ENCODE measurements around the gene MECR.

Gene MECR

GRCh38 chr1:29230553-29231378, at the start of gene MECR:
MECR (minus strand) TSS chr1:29230934; CDS start chr1:29230906, 28 bp downstream.
- peak; percentile 92 to 98 (median 94) for DNase-seq (ENCODE audit: low read depth in 2 of 3, low spot score in 1 of 3)

GRCh38 chr1:29279951-29280391, 49.2 kb upstream of the MECR start:
- no peak for DNase-seq (ENCODE audit: low read depth in 2 of 3, low spot score in 1 of 3)

DNA sequence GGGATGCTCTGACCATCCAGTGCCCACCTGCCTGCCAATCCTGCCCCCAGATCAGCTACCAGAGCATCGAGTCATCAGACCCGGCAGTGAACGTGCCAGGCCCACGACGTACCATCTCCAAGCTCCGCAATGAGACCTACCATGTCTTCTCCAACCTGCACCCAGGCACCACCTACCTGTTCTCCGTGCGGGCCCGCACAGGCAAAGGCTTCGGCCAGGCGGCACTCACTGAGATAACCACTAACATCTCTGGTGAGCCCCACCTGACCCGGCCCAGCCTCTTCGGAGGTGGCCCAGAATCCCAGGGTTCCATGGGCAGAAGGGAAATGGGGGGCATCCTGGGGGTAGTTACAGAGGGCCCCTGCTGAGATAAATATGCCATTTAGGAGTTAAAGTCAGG, 48.7 kb upstream of the MECR start:
- DNase-seq (ENCODE audit: low read depth in 2 of 3, low spot score in 1 of 3), result no peak

GRCh38 chr1:29278124-29278523, 47.4 kb upstream of the MECR start:
- DNase-seq (ENCODE audit: low read depth in 2 of 3, low spot score in 1 of 3), result no peak

DNA sequence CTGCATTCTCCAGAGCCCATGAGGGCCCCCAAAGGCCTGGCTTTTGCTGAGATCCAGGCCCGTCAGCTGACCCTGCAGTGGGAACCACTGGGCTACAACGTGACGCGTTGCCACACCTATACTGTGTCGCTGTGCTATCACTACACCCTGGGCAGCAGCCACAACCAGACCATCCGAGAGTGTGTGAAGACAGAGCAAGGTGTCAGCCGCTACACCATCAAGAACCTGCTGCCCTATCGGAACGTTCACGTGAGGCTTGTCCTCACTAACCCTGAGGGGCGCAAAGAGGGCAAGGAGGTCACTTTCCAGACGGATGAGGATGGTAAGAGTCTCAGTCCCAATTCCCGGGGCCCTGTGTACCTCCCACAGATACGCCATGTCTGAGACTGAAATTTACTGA, 44.7 kb upstream of the MECR start:
- no peak for DNase-seq (ENCODE audit: low read depth in 2 of 3, low spot score in 1 of 3)

DNA sequence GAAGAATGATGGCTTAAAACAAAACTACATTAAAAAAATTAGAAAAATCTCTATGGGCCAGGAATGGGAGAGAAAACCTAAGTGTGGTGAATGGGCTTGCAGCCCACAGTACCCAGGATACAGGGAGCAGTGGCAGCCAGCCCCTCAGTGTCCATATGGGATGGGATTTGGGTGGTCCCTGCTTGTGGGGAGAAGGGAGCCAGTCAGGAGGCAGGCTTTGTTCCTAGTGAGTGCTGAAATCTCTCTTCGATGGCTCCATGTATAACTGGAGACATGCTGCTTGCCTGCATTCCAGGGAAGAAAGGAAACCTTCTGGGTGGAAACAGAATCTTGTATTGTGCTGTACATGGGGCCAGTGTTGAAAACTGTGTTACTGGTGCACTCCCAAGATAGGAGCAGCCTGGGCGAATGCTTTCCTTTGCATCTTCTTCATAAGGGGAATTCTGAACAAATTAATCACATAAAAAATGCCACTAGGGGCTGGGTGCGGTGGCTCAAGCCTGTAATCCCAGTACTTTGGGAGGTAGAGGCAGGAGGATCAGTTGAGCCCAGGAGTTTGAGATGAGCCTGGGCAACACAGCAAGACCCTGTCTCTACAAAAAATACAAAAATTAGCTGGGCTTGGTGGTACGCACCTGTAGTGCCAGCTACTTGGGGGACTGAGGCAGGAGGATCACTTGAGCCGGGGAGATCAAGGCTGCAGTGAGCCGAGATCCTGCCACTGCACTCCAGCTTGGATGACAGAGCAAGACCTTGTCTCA, 41.6 kb upstream of the MECR start:
- DNase-seq (ENCODE audit: low read depth in 2 of 3, low spot score in 1 of 3), result no peak

GRCh38 chr1:29271724-29272123, 41.0 kb upstream of the MECR start:
- DNase-seq (ENCODE audit: low read depth in 2 of 3, low spot score in 1 of 3), result no peak

DNA sequence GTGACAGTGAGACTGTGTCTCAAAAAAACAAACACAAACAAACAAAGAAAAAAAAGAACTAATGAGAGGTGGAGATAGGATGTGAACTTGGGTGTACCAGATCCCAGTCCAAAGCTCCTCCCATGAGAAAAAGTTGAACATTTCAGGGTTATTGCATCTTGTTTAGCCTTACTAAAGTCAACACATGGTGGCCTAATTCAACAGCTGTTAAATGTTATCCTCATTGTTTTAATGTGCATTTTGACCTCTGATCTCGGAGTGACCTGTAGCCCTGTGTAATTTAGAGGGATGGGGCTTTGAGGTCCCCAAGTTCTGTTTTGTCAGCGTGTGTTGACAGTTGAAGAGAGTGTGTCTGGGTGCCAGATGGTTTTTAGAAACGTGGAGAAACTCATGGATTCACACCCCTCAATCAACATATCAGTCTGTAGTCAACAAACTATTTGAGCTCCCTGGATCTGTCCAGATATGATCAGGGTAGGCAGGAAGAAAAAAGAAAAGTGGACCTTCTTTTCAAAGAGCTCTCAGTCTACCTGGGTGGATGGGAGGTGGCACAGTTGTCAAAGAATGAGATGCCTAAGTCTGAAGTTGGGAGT, 40.3 kb upstream of the MECR start:
- no peak for DNase-seq (ENCODE audit: low read depth in 2 of 3, low spot score in 1 of 3)

- no peak for DNase-seq (ENCODE audit: low read depth in 2 of 3, low spot score in 1 of 3)
Measured at GRCh38 chr1:29269382-29269781, 38.6 kb upstream of the MECR start.

DNA sequence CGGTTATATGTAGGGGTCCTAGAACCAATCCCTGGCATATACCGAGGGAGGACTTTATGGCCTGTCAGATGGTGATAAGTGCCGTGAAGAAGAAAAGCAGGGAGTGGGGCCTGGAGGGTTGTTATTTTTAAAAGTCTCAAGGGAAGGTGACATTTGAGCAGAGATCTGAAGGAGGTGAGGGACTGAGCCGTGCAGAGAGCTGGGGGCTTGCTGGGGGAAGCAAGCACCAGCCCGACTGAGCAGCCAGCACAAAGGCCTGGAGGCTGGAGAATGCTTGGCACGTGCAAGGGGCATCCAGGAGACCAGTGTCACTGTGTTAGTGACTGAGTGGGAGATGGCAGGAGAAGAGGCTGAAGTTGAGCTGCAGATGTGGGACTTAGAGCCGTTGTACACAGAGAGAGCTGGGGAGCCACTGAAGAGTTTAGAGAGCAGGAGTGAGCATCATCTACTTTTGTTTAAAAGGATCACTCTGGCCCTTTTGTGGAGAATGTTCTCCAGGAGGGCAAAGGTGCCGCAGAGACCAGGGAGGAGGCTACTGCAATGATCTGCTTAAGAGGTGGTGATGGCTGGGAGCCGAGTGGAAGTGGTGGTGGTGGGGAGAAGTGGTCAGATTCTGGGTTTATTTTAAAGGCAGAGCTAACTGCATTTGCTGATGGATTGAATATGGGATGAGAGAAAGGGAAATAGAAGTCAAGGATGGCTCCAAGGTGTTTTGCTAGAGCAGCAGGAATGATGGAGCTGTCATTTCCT, 36.8 kb upstream of the MECR start:
- no peak for DNase-seq (ENCODE audit: low read depth in 2 of 3, low spot score in 1 of 3)

DNA sequence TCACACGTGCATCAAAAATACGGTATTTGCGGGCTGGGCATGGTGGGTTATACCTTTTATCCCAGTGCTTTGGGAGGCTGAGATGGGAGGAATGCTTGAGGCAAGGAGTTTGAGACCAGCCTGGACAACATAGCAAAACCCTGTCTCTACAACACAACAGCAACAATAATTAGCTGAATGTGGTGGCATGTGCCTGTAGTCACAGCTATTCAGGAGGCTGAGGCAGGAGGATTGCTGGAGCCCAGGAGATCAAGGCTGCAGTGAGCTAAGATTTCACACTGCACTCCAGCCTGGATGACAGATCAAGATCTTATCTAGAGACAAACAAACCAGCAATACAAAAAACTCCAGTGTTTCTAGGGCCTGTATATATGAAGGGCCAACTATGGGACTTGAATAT, 36.2 kb upstream of the MECR start:
- DNase-seq (ENCODE audit: low read depth in 2 of 3, low spot score in 1 of 3), result no peak

GRCh38 chr1:29264773-29265389, 34.1 kb upstream of the MECR start:
- no peak for DNase-seq (ENCODE audit: low read depth in 2 of 3, low spot score in 1 of 3)

- DNase-seq (ENCODE audit: low read depth in 2 of 3, low spot score in 1 of 3), result no peak
Measured at GRCh38 chr1:29260531-29260930, 29.8 kb upstream of the MECR start.

- DNase-seq (ENCODE audit: low read depth in 2 of 3, low spot score in 1 of 3), result no peak
Measured at GRCh38 chr1:29259802-29260441, 29.2 kb upstream of the MECR start.

DNA sequence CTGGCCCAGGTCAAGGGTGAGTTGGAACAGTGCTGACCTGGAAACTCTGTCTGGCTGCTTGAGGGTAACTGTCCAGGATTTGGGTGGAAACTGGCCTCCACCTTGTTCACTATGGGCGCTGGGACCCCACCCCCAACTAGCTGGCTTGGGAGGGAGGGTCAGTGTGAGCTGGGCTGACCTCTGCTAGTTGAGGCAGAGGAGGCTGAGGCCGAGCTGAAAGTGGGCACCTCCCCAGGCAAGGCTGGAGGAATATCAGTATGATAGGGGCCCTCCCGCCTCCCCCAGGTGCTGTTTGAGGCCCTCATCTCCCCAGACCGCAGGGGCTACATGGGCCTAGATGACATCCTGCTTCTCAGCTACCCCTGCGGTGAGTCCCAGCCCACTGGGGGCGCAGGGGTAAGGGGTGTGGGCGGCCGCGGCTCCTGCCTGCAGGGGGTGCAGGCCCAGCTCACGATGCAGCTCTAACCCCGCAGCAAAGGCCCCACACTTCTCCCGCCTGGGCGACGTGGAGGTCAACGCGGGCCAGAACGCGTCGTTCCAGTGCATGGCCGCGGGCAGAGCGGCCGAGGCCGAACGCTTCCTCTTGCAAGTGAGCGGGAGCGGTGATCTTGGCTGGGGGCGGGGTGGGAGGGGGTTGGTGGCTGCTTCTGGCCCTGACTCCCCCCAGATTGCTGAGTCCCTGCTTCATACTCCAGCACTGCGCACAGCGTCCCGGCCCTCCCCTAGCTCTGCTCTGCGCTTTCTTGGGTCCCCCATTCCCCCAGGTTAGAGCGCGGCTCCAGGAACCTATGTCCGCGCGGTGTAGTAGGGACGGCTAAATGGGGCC, 28.5 kb upstream of the MECR start:
- no peak for DNase-seq (ENCODE audit: low read depth in 2 of 3, low spot score in 1 of 3)

DNA sequence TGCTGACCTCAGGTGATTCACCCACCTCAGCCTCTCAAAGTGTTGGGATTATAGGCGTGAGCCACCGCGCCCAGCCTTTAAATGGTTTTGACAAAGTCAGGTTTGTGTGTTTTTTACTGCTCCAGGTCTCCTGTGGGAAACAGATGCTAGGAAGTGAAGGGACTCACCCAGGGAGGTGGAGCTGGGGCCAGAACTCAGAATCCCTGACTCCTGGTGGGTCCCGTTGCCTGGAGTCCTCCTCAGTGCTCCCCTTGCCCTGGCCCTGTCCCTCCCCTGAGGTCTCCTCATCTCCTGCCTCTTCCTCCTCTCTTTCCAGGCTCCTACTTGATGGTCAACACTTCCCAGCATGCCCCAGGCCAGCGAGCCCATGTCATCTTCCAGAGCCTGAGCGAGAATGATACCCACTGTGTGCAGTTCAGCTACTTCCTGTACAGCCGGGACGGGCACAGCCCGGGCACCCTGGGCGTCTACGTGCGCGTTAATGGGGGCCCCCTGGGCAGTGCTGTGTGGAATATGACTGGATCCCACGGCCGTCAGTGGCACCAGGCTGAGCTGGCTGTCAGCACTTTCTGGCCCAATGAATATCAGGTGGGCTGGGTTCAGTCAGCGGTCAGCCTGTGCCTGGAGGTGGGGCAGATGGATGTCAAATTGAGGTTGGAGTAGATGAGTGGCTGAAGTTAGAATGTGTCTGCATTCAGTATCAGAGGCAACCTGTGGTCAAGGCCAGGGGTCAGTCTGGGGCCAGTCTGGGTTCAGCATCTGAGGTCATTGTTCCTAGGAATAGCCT, 27.6 kb upstream of the MECR start:
- DNase-seq (ENCODE audit: low read depth in 2 of 3, low spot score in 1 of 3), result no peak

DNA sequence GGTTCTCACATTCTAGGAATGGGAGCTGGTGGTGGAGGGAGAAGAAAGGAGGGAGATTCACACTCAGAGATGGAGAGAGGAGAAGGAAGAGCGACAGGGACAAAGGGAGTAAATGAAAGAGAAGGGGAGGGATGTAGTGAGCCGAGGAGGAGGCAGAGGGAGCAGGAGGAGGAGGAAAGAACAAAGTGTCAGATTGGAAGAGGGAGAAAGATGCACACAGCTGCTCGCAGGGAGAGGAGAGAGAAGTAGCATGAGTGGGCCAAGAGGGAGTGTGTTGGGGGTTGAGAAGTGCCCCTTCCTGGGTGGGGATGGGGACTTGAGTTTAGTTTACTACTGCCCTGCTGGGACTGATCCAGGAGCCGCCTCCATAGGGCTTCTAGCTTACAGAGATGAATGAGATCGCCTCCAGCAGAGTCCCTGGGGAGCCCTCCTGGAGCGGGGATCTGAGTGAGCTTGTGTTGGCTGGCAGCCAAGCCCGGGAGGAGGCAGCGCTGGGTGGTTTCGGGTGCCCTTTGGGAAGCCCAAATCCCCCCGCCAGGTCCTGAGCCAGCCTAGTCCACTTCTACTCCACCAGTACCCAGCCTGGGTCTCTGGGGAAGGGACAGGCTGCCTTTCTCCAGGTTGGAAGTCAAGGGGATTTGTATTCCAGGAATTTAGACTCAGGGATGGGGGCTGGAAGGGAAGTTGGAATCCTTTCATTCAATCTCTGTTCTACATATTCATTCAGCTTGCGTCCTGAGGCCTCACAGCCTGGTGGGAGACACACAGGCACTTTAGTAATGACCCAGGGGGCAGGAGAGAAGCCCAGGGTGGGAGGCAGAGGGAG, 26.5 kb upstream of the MECR start:
- DNase-seq (ENCODE audit: low read depth in 2 of 3, low spot score in 1 of 3), result no peak

- DNase-seq (ENCODE audit: low read depth in 2 of 3, low spot score in 1 of 3), result no peak
Measured at GRCh38 chr1:29256394-29256793, 25.7 kb upstream of the MECR start.
